ENCODE data around the gene TACC3.

GRCh38 chr4:1776521-1777161, 55.3 kb downstream of the TACC3 start:
- no peak for TF ChIP-seq POLR2AphosphoS5 (IDR thresholded peaks at IDR 0.05)
- no peak for TF ChIP-seq CTCF (IDR thresholded peaks at IDR 0.05)

Data from upper lobe of left lung (tissue), 4 donors.